ENCODE measurements around the gene TBC1D2B.

Gene TBC1D2B

DNA sequence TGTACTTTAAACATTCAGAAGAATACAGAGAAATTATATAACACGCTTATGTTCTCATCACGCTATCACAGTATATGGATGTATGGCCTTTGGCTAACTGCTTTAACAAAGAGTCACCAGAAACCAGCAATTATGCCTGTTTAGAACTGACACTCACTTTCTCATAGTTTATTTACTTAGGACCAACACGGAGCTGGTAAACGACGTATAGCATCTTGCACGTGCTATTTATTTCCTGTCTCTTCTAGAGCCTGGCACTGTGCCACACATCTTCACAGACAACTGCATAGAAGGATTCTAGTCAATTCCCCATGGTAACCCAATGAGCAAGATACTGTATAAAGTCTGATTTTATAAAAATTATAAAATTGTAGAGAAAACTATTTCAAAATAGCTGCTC lies 43.6 kb downstream of the TBC1D2B start:
- Mint-ChIP-seq H3K4me3 (no peak overlapping the region), H3K9me3 (no peaks in the 10 kb centered on the region), H3K27me3 (no peaks in the 10 kb centered on the region), H3K4me1 (peaks cover 39 to 66% of the 10 kb centered on the region in 2 donors), H3K36me3 (peaks cover 3 to 16% of the 10 kb centered on the region in 2 donors), H3K27ac (no peak overlapping the region)
- ATAC-seq (replicated peaks) = no peak
- DNase-seq = no peak

DNA sequence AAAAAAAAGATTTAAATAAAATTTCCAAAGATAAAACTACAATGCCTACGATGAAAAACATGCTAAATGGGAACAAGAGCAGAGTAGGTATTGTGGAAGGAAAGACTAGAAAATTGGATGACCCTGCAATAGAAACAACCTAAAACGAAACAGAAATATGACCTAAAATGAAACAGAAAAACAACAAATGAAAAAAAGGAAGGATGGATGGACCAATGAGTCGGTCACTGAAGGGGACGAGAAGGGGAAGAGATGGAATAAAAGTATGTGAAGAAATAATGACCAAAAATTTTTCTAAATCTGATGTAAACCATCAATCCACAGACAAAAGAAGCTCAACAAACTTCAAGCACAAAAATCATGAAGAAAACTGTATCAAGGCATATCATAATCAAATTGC lies 44.8 kb downstream of the TBC1D2B start:
- Mint-ChIP-seq H3K4me1 (peaks cover 34 to 54% of the 10 kb centered on the region in 2 donors), H3K27ac (no peak overlapping the region), H3K9me3 (no peaks in the 10 kb centered on the region), H3K36me3 (peaks cover 8 to 12% of the 10 kb centered on the region in 2 donors), H3K27me3 (no peaks in the 10 kb centered on the region), H3K4me3 (no peak overlapping the region)
- ATAC-seq (replicated peaks) = no peak
- no peak for DNase-seq

DNA sequence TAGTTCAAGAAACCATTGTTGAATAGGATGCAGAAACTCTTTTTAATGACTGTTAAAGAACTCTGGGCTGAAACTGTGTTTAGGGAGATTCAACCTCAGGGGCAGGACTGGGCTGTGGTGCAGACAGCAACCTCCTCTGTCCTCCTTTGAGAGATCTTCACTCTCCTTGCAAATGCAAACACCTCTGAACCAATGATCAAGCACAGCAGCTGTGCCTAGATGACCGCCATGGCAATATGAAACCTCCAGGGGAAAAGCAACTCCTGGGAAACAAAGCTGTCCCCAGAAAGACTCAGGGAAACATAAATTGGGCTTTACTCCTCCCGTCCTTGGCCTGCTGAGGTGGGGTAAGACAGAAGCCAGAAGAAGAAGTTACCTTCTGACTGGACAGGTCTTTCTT lies 52.6 kb downstream of the TBC1D2B start:
- H3K9me3 Mint-ChIP-seq = no peaks in the 10 kb centered on the region
- peaks cover 29 to 44% of the 10 kb centered on the region in 2 donors for H3K36me3 Mint-ChIP-seq
- no peak overlapping the region for H3K4me3 Mint-ChIP-seq
- no peak for ATAC-seq (replicated peaks)
- no peak for DNase-seq
- H3K4me1 Mint-ChIP-seq = no peaks in the 10 kb centered on the region
- no peak overlapping the region for H3K27ac Mint-ChIP-seq
- no peaks in the 10 kb centered on the region for H3K27me3 Mint-ChIP-seq

DNA sequence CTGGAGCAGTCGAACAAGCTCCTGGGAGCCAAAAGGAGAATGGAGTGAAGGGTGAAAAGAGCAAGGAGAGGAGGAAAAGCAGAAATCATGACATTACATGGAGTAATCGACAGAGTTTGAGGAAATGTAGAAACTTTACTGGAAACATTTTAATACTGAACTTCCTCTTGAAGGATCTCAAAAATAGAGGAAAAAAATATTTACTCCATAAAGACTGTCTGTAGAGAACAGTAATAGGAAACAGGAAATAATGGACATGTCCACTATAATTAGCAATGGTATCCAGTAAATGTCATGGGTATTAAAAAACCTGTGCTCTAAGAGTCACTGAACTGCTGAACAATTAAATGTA lies 53.0 kb downstream of the TBC1D2B start:
- DNase-seq (no peak), ATAC-seq (replicated peaks) (no peak)
- Mint-ChIP-seq H3K27ac (no peak overlapping the region), H3K9me3 (no peaks in the 10 kb centered on the region), H3K36me3 (peaks cover 29 to 44% of the 10 kb centered on the region in 2 donors), H3K4me1 (peaks cover 2% of the 10 kb centered on the region in 2 donors), H3K4me3 (no peak overlapping the region), H3K27me3 (no peaks in the 10 kb centered on the region)

DNA sequence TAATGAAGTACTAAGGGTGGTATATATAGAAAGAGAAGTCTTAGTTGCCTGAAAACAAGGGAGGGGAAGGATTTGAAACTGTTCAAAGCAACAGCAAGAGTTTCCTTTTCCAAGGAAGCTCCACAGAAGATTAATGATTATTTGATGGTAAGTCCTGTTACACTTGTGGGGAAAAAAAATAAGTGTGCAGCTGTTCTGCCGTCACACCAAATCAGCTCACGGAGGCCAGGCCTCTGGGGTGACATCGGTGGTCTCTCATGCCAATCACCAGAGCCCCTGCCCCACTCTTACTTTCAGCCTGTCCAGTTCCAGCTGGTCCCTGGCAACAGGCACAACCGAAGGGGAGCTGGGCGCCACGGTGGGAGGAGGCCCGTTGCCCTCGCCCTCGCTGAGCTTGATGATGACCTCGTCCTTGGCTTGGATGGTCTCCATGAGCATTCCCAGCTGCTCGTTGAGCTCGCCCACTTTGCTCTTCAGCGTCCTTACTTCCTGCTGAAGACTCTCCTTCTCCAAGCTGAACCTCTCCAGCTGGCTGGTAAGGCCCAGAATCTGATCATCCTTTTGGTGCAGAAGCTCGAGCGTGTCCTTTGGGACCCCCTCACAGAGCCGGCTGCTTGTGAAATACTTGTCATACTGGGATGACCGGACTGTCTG lies 53.5 kb downstream of the TBC1D2B start:
- Mint-ChIP-seq H3K9me3 (no peaks in the 10 kb centered on the region), H3K4me3 (no peak overlapping the region), H3K27me3 (no peaks in the 10 kb centered on the region), H3K27ac (no peak overlapping the region), H3K36me3 (peaks cover 29 to 44% of the 10 kb centered on the region in 2 donors), H3K4me1 (peaks cover 6 to 7% of the 10 kb centered on the region in 2 donors)
- no peak for ATAC-seq (replicated peaks)
- DNase-seq = no peak

DNA sequence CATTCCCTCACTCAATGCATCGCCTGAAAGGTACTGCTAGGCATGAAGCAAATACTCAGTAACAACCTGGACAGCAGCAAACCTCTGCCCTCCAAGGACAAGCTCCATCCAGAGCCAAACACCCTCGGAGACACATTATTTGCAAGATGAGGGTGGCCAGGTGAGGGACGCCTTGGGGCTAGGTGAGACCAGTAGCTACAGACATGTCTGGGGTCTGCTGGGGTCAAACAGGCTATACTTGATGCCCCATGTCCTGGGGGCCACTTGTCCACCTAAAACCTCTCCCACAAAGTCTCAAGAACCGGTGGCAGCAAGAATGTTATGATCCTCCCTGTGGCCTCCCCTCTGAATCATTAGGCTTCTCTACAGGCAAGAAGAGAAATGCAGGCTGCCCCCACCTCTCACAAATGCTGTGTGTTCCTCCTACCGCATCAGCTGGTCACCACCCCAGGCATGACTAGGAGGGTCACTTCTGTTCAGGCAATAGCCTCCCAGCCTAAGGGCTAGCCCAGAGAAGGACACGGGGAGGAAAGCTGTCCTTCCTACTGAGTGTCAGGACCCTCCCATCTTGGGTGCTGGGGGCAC lies 54.3 kb downstream of the TBC1D2B start:
- H3K4me3 Mint-ChIP-seq = no peak overlapping the region
- peaks cover 9 to 15% of the 10 kb centered on the region in 2 donors for H3K4me1 Mint-ChIP-seq
- no peaks in the 10 kb centered on the region for H3K27me3 Mint-ChIP-seq
- H3K27ac Mint-ChIP-seq = no peak overlapping the region
- ATAC-seq (replicated peaks) (no peak), DNase-seq (no peak)
- no peaks in the 10 kb centered on the region for H3K9me3 Mint-ChIP-seq
- H3K36me3 Mint-ChIP-seq = peaks cover 26 to 41% of the 10 kb centered on the region in 2 donors

DNA sequence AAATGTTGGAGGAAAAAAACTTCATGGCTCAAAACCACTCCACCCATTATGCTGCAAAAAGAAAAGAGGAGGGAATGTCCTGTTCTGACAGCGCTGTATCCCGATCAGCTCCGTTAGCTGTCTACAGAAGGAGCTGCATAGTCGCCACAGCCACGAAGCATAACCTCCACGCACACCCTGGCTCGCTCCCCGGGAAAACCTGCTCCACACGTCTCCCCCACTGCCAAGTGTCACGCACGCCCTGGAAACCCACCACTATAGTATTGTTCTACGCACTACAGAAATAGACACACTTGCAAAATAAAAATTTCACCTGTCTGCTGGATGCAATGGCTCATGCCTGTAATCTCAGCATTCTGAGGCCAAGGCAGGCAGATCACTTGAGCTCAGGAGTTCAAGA lies 55.8 kb downstream of the TBC1D2B start:
- DNase-seq (no peak), ATAC-seq (replicated peaks) (no peak)
- H3K36me3 Mint-ChIP-seq = peaks cover 23 to 45% of the 10 kb centered on the region in 2 donors
- no peak overlapping the region for H3K27ac Mint-ChIP-seq
- no peaks in the 10 kb centered on the region for H3K27me3 Mint-ChIP-seq
- peaks cover 9 to 22% of the 10 kb centered on the region in 2 donors for H3K4me1 Mint-ChIP-seq
- no peaks in the 10 kb centered on the region for H3K9me3 Mint-ChIP-seq
- H3K4me3 Mint-ChIP-seq = no peak overlapping the region

DNA sequence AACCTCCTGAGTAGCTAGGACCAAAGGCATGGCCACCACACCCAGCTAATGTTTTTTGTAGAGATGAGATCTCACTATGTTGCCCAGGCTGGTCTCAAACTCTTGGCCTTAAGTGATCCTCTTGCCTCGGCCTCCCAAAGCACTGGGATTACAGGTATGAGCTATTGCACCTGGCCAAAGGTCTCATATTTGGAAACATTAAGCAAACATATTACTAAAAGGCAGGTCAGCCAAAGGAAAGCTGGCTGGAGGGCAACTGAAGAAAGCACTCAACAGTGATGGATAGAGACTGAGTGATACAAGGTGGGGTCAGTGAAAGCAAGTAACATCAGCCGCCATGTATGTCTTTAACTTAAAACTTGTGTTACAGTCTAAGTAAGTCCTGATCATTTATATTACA lies 57.5 kb downstream of the TBC1D2B start:
- ATAC-seq (replicated peaks) (no peak), DNase-seq (no peak)
- H3K36me3 Mint-ChIP-seq = peaks cover 23 to 45% of the 10 kb centered on the region in 2 donors
- no peaks in the 10 kb centered on the region for H3K9me3 Mint-ChIP-seq
- no peak overlapping the region for H3K4me3 Mint-ChIP-seq
- H3K4me1 Mint-ChIP-seq = peaks cover 9 to 22% of the 10 kb centered on the region in 2 donors
- no peak overlapping the region for H3K27ac Mint-ChIP-seq
- no peaks in the 10 kb centered on the region for H3K27me3 Mint-ChIP-seq

DNA sequence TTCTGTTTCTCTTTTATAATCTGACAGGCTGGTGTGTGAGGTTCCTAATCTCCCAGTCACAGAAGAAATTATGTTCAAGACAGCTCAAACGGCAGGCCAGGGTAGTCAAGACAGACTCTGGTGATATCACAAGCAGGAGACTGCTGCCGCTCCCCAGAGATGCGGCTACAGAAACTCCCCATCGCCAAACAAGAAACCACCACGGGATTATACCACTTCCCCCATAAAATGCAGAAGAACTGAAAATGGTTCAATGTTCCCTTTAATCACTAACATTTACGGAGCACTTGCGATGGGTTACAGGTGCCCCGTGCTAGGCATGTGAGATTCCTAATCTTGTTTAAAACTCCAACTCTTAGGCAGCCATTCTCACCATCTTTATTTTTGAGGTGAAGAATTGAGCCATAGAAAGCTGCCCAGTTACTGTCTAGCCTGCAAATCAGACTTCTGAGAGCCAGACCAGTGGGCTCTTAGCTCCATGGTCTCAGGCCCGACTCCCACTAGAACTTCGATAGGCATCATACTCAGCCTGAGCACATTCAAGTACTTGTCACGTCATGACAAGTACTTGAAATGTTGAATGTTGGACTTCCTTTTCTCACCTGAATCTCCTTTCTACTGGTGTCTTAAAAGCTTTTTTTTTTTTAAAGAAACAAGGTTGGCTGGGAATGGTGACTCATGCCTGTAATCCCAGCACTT lies 58.4 kb downstream of the TBC1D2B start:
- H3K9me3 Mint-ChIP-seq = no peaks in the 10 kb centered on the region
- no peaks in the 10 kb centered on the region for H3K27me3 Mint-ChIP-seq
- DNase-seq (peak; percentile 35), ATAC-seq (replicated peaks) (peak; percentile 98 to 99)
- peaks cover 20 to 43% of the 10 kb centered on the region in 2 donors for H3K36me3 Mint-ChIP-seq
- H3K4me3 Mint-ChIP-seq = peak overlapping the region; percentile 47 to 51
- peak overlapping the region; percentile 42 for H3K27ac Mint-ChIP-seq
- peaks cover 9 to 22% of the 10 kb centered on the region in 2 donors for H3K4me1 Mint-ChIP-seq

DNA sequence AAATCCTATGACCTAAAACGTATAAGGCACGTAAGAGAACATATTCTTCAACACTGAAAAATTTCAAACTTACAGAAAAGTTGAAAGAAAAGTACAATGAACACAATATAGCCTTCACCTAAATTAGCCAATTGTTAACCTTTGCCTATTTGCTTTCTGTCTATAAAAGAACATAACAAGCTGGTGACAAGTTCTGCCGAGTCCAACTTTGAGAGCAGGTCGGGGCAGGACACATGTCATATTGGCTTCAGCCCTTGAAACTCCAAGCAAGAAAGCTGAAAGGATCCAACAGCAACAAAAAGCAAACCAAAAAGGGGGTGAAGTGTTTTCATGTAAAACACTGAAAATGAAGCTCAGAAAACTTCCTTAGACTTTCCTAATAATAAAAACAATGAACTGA lies 59.1 kb downstream of the TBC1D2B start:
- no peaks in the 10 kb centered on the region for H3K27me3 Mint-ChIP-seq
- peaks cover 9 to 22% of the 10 kb centered on the region in 2 donors for H3K4me1 Mint-ChIP-seq
- no peak for ATAC-seq (replicated peaks)
- no peak overlapping the region for H3K27ac Mint-ChIP-seq
- no peak overlapping the region for H3K4me3 Mint-ChIP-seq
- H3K36me3 Mint-ChIP-seq = peaks cover 17 to 43% of the 10 kb centered on the region in 2 donors
- H3K9me3 Mint-ChIP-seq = no peaks in the 10 kb centered on the region
- DNase-seq = no peak

DNA sequence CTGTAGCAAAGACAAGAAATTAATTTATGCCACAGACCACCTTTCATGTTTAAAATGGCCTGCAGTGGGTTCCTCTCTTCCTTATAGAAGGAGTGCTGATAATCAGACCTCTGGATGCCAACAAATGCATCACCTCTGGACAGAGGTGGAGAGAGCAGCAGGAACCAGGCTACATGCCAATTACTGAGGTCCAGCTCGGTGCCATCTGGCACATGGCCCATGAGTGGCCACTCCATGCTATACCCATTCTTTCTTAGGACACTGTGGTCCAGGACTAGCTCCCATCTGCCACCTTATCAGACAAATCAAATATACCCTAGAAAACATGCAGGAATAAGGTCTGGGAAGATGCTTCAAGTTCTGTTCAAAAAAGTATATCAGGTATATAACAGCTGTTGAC lies 60.7 kb downstream of the TBC1D2B start:
- H3K4me1 Mint-ChIP-seq = peaks cover 9 to 22% of the 10 kb centered on the region in 2 donors
- no peak overlapping the region for H3K27ac Mint-ChIP-seq
- H3K9me3 Mint-ChIP-seq = no peaks in the 10 kb centered on the region
- no peak overlapping the region for H3K4me3 Mint-ChIP-seq
- H3K27me3 Mint-ChIP-seq = no peaks in the 10 kb centered on the region
- peaks cover 13 to 52% of the 10 kb centered on the region in 2 donors for H3K36me3 Mint-ChIP-seq
- ATAC-seq (replicated peaks) (no peak), DNase-seq (no peak)

DNA sequence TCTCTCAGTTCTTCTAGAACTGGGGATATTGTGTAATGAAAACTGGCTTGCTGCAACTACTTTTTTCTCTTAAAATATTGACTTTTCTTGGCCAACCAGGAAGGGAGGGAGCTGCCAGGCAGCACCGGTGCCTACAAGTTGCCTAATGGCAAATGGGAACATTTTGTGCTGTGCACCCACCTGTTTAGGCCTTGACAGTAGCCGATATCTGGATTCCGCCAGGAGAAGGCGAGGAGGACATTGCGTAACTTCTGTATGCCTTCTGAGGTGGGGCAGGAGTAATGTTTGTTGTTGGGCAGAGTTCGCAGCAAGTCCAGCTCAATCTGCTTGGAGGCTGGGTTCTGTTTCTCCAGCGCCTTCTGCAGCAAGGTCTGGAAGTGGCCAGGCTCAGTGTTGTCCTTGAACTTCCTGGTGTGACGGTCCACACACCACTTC lies 64.9 kb downstream of the TBC1D2B start:
- peaks cover 0 to 1% of the 10 kb centered on the region in 2 donors for H3K4me1 Mint-ChIP-seq
- H3K27me3 Mint-ChIP-seq = no peaks in the 10 kb centered on the region
- DNase-seq (no peak), ATAC-seq (replicated peaks) (no peak)
- H3K4me3 Mint-ChIP-seq = no peak overlapping the region
- H3K9me3 Mint-ChIP-seq = no peaks in the 10 kb centered on the region
- no peak overlapping the region for H3K27ac Mint-ChIP-seq
- peaks cover 8 to 48% of the 10 kb centered on the region in 2 donors for H3K36me3 Mint-ChIP-seq

DNA sequence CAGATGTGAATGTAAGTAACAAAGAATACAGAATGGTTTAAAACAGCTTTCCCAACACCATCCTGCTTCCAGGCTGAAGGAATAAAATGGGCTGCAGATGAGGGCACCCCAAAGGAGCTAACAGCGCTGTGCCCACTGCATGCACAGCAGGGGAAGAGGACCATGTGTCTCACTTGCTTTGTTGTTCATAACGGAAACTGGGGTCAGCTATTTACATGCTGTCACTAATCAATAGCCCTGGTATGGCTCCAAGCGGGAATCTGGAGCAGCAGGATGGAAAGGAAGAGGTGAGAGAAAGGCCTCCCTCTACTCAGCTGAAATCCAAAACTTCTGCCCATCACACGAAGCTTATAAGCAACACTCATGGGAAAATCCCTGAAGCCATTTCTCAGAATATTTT lies 67.4 kb downstream of the TBC1D2B start:
- Mint-ChIP-seq H3K4me1 (no peaks in the 10 kb centered on the region), H3K27ac (no peak overlapping the region), H3K27me3 (no peaks in the 10 kb centered on the region), H3K36me3 (peaks cover 20 to 54% of the 10 kb centered on the region in 2 donors), H3K4me3 (no peak overlapping the region), H3K9me3 (no peaks in the 10 kb centered on the region)
- no peak for DNase-seq
- ATAC-seq (replicated peaks) = no peak

DNA sequence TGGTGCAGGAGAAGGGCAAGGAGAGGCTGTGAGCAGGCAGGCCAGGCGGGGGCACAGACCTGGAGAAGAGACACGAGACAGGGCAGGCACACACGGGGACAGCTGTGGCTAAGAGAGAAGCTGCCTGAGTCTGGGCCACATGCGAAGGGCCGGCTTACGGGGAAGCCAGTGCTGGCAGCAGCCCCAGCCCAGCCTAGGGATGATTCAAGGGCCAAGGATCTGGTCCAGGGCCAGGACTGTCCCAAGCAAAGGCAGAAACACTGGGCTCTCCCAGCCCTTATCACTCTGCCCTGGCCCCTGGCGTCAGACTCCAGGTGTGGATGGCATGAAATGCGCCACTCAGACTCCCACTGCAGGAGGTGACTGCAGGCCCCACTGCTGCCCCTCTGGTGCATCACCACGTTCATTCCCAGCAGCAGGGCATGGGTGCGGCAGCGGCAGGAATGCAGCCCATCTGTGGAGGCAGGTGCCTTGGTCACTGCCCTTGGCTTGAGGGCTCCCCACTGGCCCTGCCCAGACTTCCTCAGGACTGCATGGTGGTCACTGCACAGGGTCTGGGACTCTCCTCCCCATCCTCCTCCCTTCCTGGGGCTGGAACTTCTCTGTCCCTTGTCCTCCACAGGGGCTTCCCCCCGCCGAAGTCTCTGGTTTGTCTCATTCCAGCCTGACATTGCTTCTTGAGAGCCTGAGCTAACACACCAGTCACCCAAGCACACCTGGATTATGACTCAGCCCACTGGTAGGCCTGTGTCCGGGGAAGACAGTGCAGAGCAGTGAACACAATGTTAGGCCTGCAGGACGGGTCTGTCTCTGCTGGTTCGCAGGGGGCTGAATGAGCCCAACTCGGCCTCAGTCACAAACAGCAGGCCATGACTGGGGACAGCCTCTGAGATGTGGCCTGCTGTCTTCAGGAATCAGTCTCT lies 69.3 kb downstream of the TBC1D2B start:
- no peak overlapping the region for H3K27ac Mint-ChIP-seq
- no peaks in the 10 kb centered on the region for H3K9me3 Mint-ChIP-seq
- H3K36me3 Mint-ChIP-seq = peaks cover 18 to 43% of the 10 kb centered on the region in 2 donors
- DNase-seq (no peak), ATAC-seq (replicated peaks) (no peak)
- no peak overlapping the region for H3K4me3 Mint-ChIP-seq
- H3K4me1 Mint-ChIP-seq = peaks cover 0 to 4% of the 10 kb centered on the region in 2 donors
- no peaks in the 10 kb centered on the region for H3K27me3 Mint-ChIP-seq
